Vagina (tissue), 2 donors: ENCODE measurements around the gene PIGP. TPM values are rescaled to one million over a fixed set of nuclear protein-coding genes. Genes with fewer than 3 reads are reported as not detected.

ENCODE experiments used
- DNase-seq, 2 donors: peaks; one replicate each; pipeline ENCODE4 v3.0.0-alpha.2; 2017; ENCODE audit errors: extremely low spot score in 2 of 2
- H3K27ac ChIP-seq: fragments of 200-600 bp; sonication (generic); one replicate; pipeline ENCODE4 v1.5.1; 2019
- H3K27me3 ChIP-seq: fragments of 200-600 bp; sonication (generic); one replicate; pipeline ENCODE4 v1.5.1; 2019
- H3K36me3 ChIP-seq, 2 donors: fragments of 200-600 bp; sonication (generic); one replicate each; pipeline ENCODE4 v1.5.1; 2017 to 2019
- H3K4me1 ChIP-seq: fragments of 200-600 bp; sonication (generic); one replicate; pipeline ENCODE4 v1.5.1; 2019
- H3K4me3 ChIP-seq, 2 donors: fragments of 200-600 bp; sonication (generic); 1 replicate in 1 of 2; 2 replicates in 1 of 2; pipeline ENCODE4 v1.5.1; 2016 to 2019
- H3K9me3 ChIP-seq: fragments of 200-600 bp; sonication (generic); one replicate; pipeline ENCODE4 v1.5.1; 2019
- POLR2A ChIP-seq, 2 donors: fragments of 450-650 bp; IDR thresholded peaks; one replicate each; pipeline ENCODE4 v1.6.1; 2017; ENCODE audit warnings: antibody characterized with exemption in 2 of 2, mild to moderate bottlenecking in 2 of 2, moderate library complexity in 2 of 2
- POLR2AphosphoS5 ChIP-seq, 2 donors: sonication (generic); formaldehyde crosslinking; IDR thresholded peaks; one replicate each; pipeline ENCODE4 v1.9.0; 2017; ENCODE audit warnings: antibody characterized with exemption in 2 of 2, mild to moderate bottlenecking in 2 of 2, low read depth in 1 of 2; ENCODE audit not compliant: insufficient read depth in 1 of 2
- intact Hi-C: fragments of 100-400 bp; cut with DNase I; formaldehyde crosslinking; loops from one replicate; pipeline ENCODE4 v1.15.1; 2023
- total RNA-seq: library from RNA; depleted of rRNA; stranded (reverse); fragments of >200 nt; gene quantifications from one replicate; pipeline ENCODE4 v1.2.3, GENCODE V29; 2016
- TF ChIP-seq, protein P1 (sequence below), 3 experiments: fragments of 450-650 bp in 2 of 3; fragments of 200-600 bp in 1 of 3; sonication (generic) in 1 of 3; IDR thresholded peaks; one replicate each; pipeline ENCODE4 v1.5.1; 2017 to 2019; ENCODE audit warnings: antibody characterized with exemption in 3 of 3, mild to moderate bottlenecking in 2 of 3, moderate library complexity in 2 of 3

Gene PIGP
- total RNA-seq, 1 donor from 2014 or later, result 13.0 TPM

GRCh38 chr21:37032293-37032692, 40.6 kb downstream of the PIGP start:
- Histone ChIP-seq H3K27me3 (no peaks in the 10 kb centered on the region), H3K4me1 (no peaks in the 10 kb centered on the region), H3K27ac (no peak overlapping the region), H3K4me3 (no peak overlapping the region), H3K9me3 (no peaks in the 10 kb centered on the region), H3K36me3 (no peaks in the 10 kb centered on the region)
- no peak for TF ChIP-seq POLR2AphosphoS5 (IDR thresholded peaks at IDR 0.05; ENCODE audit: insufficient read depth in 1 of 2, low read depth in 1 of 2)
- TF ChIP-seq, protein P1, sequence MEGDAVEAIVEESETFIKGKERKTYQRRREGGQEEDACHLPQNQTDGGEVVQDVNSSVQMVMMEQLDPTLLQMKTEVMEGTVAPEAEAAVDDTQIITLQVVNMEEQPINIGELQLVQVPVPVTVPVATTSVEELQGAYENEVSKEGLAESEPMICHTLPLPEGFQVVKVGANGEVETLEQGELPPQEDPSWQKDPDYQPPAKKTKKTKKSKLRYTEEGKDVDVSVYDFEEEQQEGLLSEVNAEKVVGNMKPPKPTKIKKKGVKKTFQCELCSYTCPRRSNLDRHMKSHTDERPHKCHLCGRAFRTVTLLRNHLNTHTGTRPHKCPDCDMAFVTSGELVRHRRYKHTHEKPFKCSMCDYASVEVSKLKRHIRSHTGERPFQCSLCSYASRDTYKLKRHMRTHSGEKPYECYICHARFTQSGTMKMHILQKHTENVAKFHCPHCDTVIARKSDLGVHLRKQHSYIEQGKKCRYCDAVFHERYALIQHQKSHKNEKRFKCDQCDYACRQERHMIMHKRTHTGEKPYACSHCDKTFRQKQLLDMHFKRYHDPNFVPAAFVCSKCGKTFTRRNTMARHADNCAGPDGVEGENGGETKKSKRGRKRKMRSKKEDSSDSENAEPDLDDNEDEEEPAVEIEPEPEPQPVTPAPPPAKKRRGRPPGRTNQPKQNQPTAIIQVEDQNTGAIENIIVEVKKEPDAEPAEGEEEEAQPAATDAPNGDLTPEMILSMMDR (IDR thresholded peaks at IDR 0.05), result no peak
- no peak for TF ChIP-seq POLR2A (IDR thresholded peaks at IDR 0.05)
- intact Hi-C loops, result no loop called here
- no peak for DNase-seq

GRCh38 chr21:37030864-37031263, 42.0 kb downstream of the PIGP start:
- Histone ChIP-seq H3K27me3 (no peaks in the 10 kb centered on the region), H3K9me3 (no peaks in the 10 kb centered on the region), H3K36me3 (no peaks in the 10 kb centered on the region), H3K4me1 (no peaks in the 10 kb centered on the region), H3K27ac (no peak overlapping the region), H3K4me3 (no peak overlapping the region)
- TF ChIP-seq POLR2AphosphoS5 (IDR thresholded peaks at IDR 0.05; ENCODE audit: insufficient read depth in 1 of 2, low read depth in 1 of 2) (no peak), POLR2A (IDR thresholded peaks at IDR 0.05) (no peak)
- TF ChIP-seq, protein P1 (IDR thresholded peaks at IDR 0.05), result no peak
- intact Hi-C loops, result no loop called here
- no peak for DNase-seq

DNA sequence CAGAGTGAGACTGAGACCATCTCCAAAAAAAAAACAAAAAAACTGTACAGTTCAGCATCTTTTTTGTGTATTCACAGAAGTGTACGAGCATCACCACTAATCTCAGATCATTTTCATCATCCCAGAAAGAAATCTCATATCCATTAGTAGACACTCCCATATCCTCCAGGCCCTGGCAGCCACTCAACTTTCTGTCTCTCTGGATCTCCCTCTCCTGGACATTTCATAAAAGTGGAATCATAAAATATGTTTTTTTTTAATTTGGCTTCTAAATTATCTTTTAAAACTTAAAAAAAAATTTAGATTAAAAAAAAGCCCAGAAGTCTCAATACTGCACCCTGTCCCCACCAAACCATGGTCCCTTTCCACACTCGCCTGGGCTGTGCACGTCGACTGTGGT, 44.3 kb downstream of the PIGP start:
- TF ChIP-seq POLR2AphosphoS5 (IDR thresholded peaks at IDR 0.05; ENCODE audit: insufficient read depth in 1 of 2, low read depth in 1 of 2) (no peak), POLR2A (IDR thresholded peaks at IDR 0.05) (no peak)
- TF ChIP-seq, protein P1 (IDR thresholded peaks at IDR 0.05), result no peak
- intact Hi-C loops, result no loop called here
- H3K27me3 ChIP-seq, result no peaks in the 10 kb centered on the region

GRCh38 chr21:37026499-37026898, 46.4 kb downstream of the PIGP start:
- no peak overlapping the region for H3K4me3 ChIP-seq
- TF ChIP-seq POLR2A (IDR thresholded peaks at IDR 0.05) (no peak), POLR2AphosphoS5 (IDR thresholded peaks at IDR 0.05; ENCODE audit: insufficient read depth in 1 of 2, low read depth in 1 of 2) (no peak)
- TF ChIP-seq, protein P1 (IDR thresholded peaks at IDR 0.05), result no peak
- intact Hi-C loops, result no loop called here
- H3K36me3 ChIP-seq, result no peaks in the 10 kb centered on the region
- no peaks in the 10 kb centered on the region for H3K27me3 ChIP-seq
- no peaks in the 10 kb centered on the region for H3K9me3 ChIP-seq
- no peak for DNase-seq
- H3K27ac ChIP-seq, result no peak overlapping the region
- no peaks in the 10 kb centered on the region for H3K4me1 ChIP-seq

More for the DNA sequence above, 44.3 kb downstream of the PIGP start:
- H3K4me3 ChIP-seq, result no peak overlapping the region
- no peak overlapping the region for H3K27ac ChIP-seq
- H3K36me3 ChIP-seq, result no peaks in the 10 kb centered on the region
- DNase-seq, result no peak
- no peaks in the 10 kb centered on the region for H3K9me3 ChIP-seq
- no peaks in the 10 kb centered on the region for H3K4me1 ChIP-seq

DNA sequence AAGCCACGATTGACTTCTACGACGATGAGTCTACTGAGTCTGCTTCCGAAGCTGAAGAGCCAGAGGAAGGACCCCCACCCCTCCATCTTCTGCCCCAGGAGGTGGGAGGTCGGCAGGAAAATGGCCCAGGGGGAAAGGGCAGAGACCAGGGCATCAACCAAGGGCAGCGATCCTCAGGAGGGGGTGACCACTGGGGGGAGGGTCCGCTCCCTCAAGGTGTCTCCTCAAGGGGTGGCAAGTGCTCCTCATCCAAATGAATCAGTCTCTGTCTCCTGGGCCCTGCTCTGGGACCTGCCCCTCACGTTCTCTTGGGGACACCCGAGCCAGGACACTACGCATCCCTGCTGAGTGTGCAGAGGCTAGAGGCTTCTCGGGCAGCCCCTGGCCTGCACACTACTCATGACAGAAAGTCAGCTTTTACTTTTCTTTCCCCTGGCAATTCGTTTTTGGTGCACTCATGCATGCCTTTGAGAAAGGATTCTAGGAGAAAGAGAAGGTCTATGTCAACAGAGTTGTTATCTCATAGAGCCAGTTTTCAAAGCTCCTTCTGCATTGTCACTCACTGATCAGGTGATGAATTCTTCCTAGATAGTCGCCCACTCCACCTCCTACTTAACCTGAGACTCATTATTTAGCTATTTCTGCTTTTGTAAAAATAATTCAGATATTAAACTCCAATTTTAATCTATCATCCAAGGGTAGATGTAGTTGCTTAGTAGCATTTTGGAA, 54.8 kb downstream of the PIGP start:
- TF ChIP-seq POLR2AphosphoS5 (IDR thresholded peaks at IDR 0.05; ENCODE audit: insufficient read depth in 1 of 2, low read depth in 1 of 2) (no peak), POLR2A (IDR thresholded peaks at IDR 0.05) (no peak)
- TF ChIP-seq, protein P1 (IDR thresholded peaks at IDR 0.05), result no peak
- no peaks in the 10 kb centered on the region for H3K9me3 ChIP-seq
- no peaks in the 10 kb centered on the region for H3K27me3 ChIP-seq
- H3K4me3 ChIP-seq, result no peak overlapping the region
- H3K27ac ChIP-seq, result no peak overlapping the region
- no peaks in the 10 kb centered on the region for H3K4me1 ChIP-seq
- intact Hi-C loops, result no loop called here
- no peaks in the 10 kb centered on the region for H3K36me3 ChIP-seq
- DNase-seq, result no peak
